HEK293 (cell line): ENCODE data around the gene GFOD1.
"Not testable (repeated sequence)": the region's sequence is repeated elsewhere in the genome, so short reads cannot be mapped to it uniquely, and the experiment has no call there.

Experiments used
- CTCF ChIP-seq: fragments of 450-650 bp; formaldehyde crosslinking; IDR thresholded peaks from 2 replicates; pipeline ENCODE4 v1.5.1; 2016; ENCODE audit warnings: missing biosample characterization, missing genetic modification characterization
- KLF16 ChIP-seq: fragments of 450-650 bp; formaldehyde crosslinking; IDR thresholded peaks from 2 replicates; pipeline ENCODE4 v1.5.1; 2017; ENCODE audit warnings: missing biosample characterization, missing genetic modification characterization
- SCRT2 ChIP-seq: fragments of 450-650 bp; formaldehyde crosslinking; IDR thresholded peaks from 2 replicates; pipeline ENCODE4 v1.5.1; 2016; ENCODE audit warnings: missing biosample characterization, missing genetic modification characterization

GRCh38 chr6:13326031-13326586 lies 161.3 kb downstream of the GFOD1 start:
- TF ChIP-seq SCRT2; CTCF (tag by site-specific recombination); KLF16 (tag by site-specific recombination): not testable (repeated sequence)
